Gastrocnemius medialis (tissue), 4 donors: ENCODE results near the gene LZTS2.
A peak's percentile ranks its signal among the peaks of the same experiment; 100 is the strongest.

Experiments used
- CTCF ChIP-seq, 5 experiments: fragments of 450-650 bp in 3 of 5; fragments of 200-600 bp in 2 of 5; sonication (generic) in 2 of 5; IDR thresholded peaks in 4 of 5; conservative IDR thresholded peaks in 1 of 5; 1 replicate in 4 of 5; 2 replicates in 1 of 5; pipeline ENCODE4 v1.5.1; 2016 to 2019; ENCODE audit warnings: antibody characterized with exemption in 5 of 5, mild to moderate bottlenecking in 3 of 5, moderate library complexity in 3 of 5
- POLR2A ChIP-seq, 2 donors: fragments of 450-650 bp; IDR thresholded peaks; one replicate each; pipeline ENCODE4 v1.6.1; 2017; ENCODE audit warnings: antibody characterized with exemption in 2 of 2, mild to moderate bottlenecking in 2 of 2, moderate library complexity in 2 of 2

DNA sequence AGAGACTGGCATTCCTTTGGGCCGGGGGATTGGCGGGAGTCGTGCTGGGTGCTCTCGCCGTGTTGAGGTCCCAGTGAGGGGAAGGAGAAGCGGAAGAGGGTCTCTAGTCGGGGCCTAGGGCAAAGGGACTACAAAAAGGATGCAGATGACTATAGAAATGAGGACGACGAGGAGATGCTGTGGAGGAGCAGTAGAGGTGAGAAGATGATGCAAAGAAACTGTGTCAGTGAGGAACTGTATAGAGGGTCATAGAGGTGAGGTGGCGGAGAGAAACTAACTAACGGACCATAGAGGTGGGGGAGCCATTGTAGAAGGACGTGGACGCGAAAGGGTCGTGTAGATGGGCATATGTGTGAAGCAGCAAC is 11.9 kb upstream of the LZTS2 start:
- TF ChIP-seq CTCF (IDR thresholded peaks at IDR 0.05 in 4 of 5, conservative IDR thresholded peaks at IDR 0.05 in 1 of 5) (no peak), POLR2A (IDR thresholded peaks at IDR 0.05) (peak in 1 of 2 donors; percentile 6)
